Esophagus muscularis mucosa (tissue), 4 donors: ENCODE measurements around the gene ASMT. TPM values are rescaled to one million over a fixed set of nuclear protein-coding genes. Genes with fewer than 3 reads are reported as not detected.
A peak's percentile ranks its signal among the peaks of the same experiment; 100 is the strongest.
"Not testable (repeated sequence)": the region's sequence is repeated elsewhere in the genome, so short reads cannot be mapped to it uniquely, and the experiment has no call there.

ENCODE experiments used
- DNase-seq: peaks from one replicate; pipeline ENCODE4 v3.0.0-alpha.2; 2017; ENCODE audit errors: extremely low spot score
- H3K27ac ChIP-seq, 4 donors: fragments of 200-600 bp; sonication (generic); replicated peaks in 1 of 4; 1 replicate in 3 of 4; 2 replicates in 1 of 4; pipeline ENCODE4 v1.5.1; 2016 to 2019; ENCODE audit warnings: mild to moderate bottlenecking in 1 of 4
- H3K27me3 ChIP-seq, 4 donors: fragments of 200-600 bp; sonication (generic); one replicate each; pipeline versions ENCODE4 v1.5.1 to v1.6.0; 2016 to 2019
- H3K36me3 ChIP-seq, 4 donors: fragments of 200-600 bp; sonication (generic); one replicate each; pipeline ENCODE4 v1.5.1; 2016 to 2019
- H3K4me1 ChIP-seq, 4 donors: fragments of 200-600 bp; sonication (generic); one replicate each; pipeline ENCODE4 v1.5.1; 2016 to 2019
- H3K4me3 ChIP-seq, 4 donors: fragments of 200-600 bp; sonication (generic); 1 replicate in 2 of 4; 2 replicates in 2 of 4; pipeline ENCODE4 v1.5.1; 2016 to 2019; ENCODE audit warnings: mild to moderate bottlenecking in 4 of 4, moderate library complexity in 1 of 4
- H3K9me3 ChIP-seq, 4 donors: fragments of 200-600 bp; sonication (generic); 1 replicate in 3 of 4; 2 replicates in 1 of 4; pipeline ENCODE4 v1.5.1; 2016 to 2019
- CTCF ChIP-seq, 3 experiments: fragments of 200-600 bp in 2 of 3; fragments of 450-650 bp in 1 of 3; sonication (generic) in 2 of 3; IDR thresholded peaks; one replicate each; pipeline ENCODE4 v1.5.1; 2017 to 2019; ENCODE audit warnings: antibody characterized with exemption in 3 of 3, mild to moderate bottlenecking in 2 of 3, moderate library complexity in 1 of 3
- EP300 ChIP-seq: sonication (generic); formaldehyde crosslinking; IDR thresholded peaks from one replicate; pipeline ENCODE4 v1.6.1; 2017; ENCODE audit warnings: antibody characterized with exemption
- POLR2A ChIP-seq: fragments of 450-650 bp; IDR thresholded peaks from one replicate; pipeline ENCODE4 v1.6.1; 2017; ENCODE audit warnings: antibody characterized with exemption, moderate library complexity, mild to moderate bottlenecking, low read depth
- POLR2AphosphoS5 ChIP-seq, 2 donors: sonication (generic); formaldehyde crosslinking; IDR thresholded peaks; one replicate each; pipeline ENCODE4 v1.6.1; 2017; ENCODE audit warnings: antibody characterized with exemption in 2 of 2
- WGBS: methylation state at CpG from one replicate; pipeline ENCODE4 v1.1.5; 2018; 5-methylcytosine and 5-hydroxymethylcytosine counted together
- intact Hi-C: fragments of 100-400 bp; cut with DNase I; formaldehyde crosslinking; loops from one replicate; pipeline ENCODE4 v1.15.1; 2023
- total RNA-seq, 4 donors: library from RNA; depleted of rRNA; stranded (reverse); fragments of >200 nt; gene quantifications; one replicate each; pipeline versions ENCODE4 v1.1.0 to v1.2.1, GENCODE V29; 2016

ASMT gene
- total RNA-seq, 4 donors from 2014 or later, result 0.32 TPM; not detected in 3

DNA sequence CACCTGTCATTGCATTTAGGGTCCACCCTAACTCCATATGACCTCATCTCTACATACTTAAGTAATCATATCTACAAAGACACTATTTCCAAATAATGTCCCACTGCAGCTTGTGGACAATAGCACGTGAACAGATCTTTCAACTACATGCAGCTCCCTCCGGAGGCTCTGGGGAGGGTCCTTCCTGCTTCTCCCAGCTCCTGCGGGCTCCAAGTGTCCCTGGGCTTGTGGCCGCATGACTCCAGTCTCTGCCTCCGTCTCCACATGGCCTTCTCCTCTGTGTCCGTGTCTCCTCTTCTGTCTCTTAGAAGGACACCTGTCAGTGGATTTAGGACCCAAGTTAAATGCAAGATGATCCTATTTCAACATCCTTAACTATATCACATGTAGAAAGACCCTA, 52.7 kb downstream of the ASMT start:
- no peaks in the 10 kb centered on the region for H3K4me1 ChIP-seq
- H3K4me3 ChIP-seq, result no peak overlapping the region
- TF ChIP-seq POLR2AphosphoS5 (IDR thresholded peaks at IDR 0.05) (no peak), EP300 (no peak), POLR2A (no peak), CTCF (IDR thresholded peaks at IDR 0.05) (no peak)
- no peak overlapping the region for H3K27ac ChIP-seq
- no peak for DNase-seq
- H3K9me3 ChIP-seq, result peaks cover 0 to 8% (median 2%) of the 10 kb centered on the region in 4 donors
- H3K36me3 ChIP-seq, result no peaks in the 10 kb centered on the region
- 61% methylated on average over 6 of the region's 6 CpGs for WGBS
- intact Hi-C loops, result no loop called here
- H3K27me3 ChIP-seq, result peaks cover 0 to 10% (median 0%) of the 10 kb centered on the region in 4 donors

DNA sequence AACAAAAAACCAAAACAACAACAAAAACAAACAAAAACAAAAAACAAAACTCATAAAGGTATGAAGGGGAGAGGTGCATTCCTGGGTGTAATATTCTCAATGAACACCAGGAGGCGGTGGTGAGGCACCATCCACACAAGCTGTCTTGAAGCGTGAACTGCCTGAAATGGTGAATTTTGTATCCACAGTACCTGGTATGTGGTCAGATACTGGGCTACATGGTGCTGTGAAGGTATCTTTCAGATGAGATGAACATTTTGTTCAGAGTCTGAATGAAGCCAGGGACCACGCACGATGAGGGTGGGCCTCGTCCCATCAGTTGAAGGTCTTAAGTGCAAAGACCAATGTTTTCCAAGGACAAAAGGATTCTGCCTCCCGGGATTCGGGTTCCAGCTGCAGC, 58.5 kb downstream of the ASMT start:
- Histone ChIP-seq H3K4me1 (no peaks in the 10 kb centered on the region), H3K9me3 (no peaks in the 10 kb centered on the region), H3K36me3 (no peaks in the 10 kb centered on the region), H3K27ac (no peak overlapping the region), H3K4me3 (no peak overlapping the region), H3K27me3 (no peaks in the 10 kb centered on the region)
- DNase-seq, result no peak
- intact Hi-C loops, result no loop called here
- 86% methylated on average over 7 of the region's 7 CpGs for WGBS
- TF ChIP-seq POLR2A (no peak), POLR2AphosphoS5 (IDR thresholded peaks at IDR 0.05) (no peak), CTCF (IDR thresholded peaks at IDR 0.05) (peak in 1 of 3 experiments; percentile 47), EP300 (no peak)

GRCh38 chrX:1676866-1677265, 62.0 kb downstream of the ASMT start:
- no peak overlapping the region for H3K4me3 ChIP-seq
- TF ChIP-seq CTCF (IDR thresholded peaks at IDR 0.05) (no peak), POLR2AphosphoS5 (IDR thresholded peaks at IDR 0.05) (no peak), EP300 (no peak), POLR2A (no peak)
- no peaks in the 10 kb centered on the region for H3K4me1 ChIP-seq
- H3K36me3 ChIP-seq, result no peaks in the 10 kb centered on the region
- no peaks in the 10 kb centered on the region for H3K27me3 ChIP-seq
- intact Hi-C loops, result no loop called here
- no peaks in the 10 kb centered on the region for H3K9me3 ChIP-seq
- no peak overlapping the region for H3K27ac ChIP-seq
- 86% methylated on average over 8 of the region's 14 CpGs for WGBS
- no peak for DNase-seq

GRCh38 chrX:1679238-1679637, 64.4 kb downstream of the ASMT start:
- DNase-seq, result peak; percentile 60
- intact Hi-C loops, result no loop called here
- Histone ChIP-seq H3K36me3 (no peaks in the 10 kb centered on the region), H3K27me3 (peaks cover 0 to under 1% (median 0%) of the 10 kb centered on the region in 4 donors), H3K4me1 (no peaks in the 10 kb centered on the region), H3K9me3 (no peaks in the 10 kb centered on the region), H3K4me3 (no peak overlapping the region), H3K27ac (no peak overlapping the region)
- WGBS, result 61% methylated on average over 9 of the region's 9 CpGs
- TF ChIP-seq POLR2AphosphoS5 (IDR thresholded peaks at IDR 0.05) (no peak), EP300 (no peak), POLR2A (no peak), CTCF (IDR thresholded peaks at IDR 0.05) (no peak)

DNA sequence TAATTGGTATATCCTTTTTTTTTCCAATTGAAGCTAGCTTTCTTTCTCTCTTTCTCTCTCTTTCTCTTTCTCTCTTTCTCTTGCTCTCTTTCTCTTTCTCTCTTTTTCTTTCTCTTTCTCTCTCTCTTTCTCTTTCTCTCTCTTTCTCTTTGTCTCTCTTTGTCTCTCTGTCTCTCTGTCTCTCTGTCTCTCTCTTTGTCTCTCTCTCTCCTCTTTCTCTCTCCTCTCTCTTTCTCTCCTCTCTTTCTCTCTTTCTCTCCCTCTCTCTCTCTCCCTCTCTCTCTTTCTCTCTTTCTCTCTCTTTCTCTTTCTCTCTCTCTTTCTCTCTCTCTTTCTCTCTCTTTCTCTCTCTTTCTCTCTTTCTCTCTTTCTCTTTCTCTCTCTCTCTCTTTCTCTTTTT, 66.6 kb downstream of the ASMT start:
- H3K4me1 ChIP-seq, result no peaks in the 10 kb centered on the region
- no peak for DNase-seq
- no peaks in the 10 kb centered on the region for H3K9me3 ChIP-seq
- H3K4me3 ChIP-seq, result no peak overlapping the region
- no peaks in the 10 kb centered on the region for H3K36me3 ChIP-seq
- H3K27ac ChIP-seq, result no peak overlapping the region
- no peak for TF ChIP-seq POLR2AphosphoS5 (IDR thresholded peaks at IDR 0.05)
- intact Hi-C loops, result no loop called here
- peaks cover 0 to 2% (median 0%) of the 10 kb centered on the region in 4 donors for H3K27me3 ChIP-seq

DNA sequence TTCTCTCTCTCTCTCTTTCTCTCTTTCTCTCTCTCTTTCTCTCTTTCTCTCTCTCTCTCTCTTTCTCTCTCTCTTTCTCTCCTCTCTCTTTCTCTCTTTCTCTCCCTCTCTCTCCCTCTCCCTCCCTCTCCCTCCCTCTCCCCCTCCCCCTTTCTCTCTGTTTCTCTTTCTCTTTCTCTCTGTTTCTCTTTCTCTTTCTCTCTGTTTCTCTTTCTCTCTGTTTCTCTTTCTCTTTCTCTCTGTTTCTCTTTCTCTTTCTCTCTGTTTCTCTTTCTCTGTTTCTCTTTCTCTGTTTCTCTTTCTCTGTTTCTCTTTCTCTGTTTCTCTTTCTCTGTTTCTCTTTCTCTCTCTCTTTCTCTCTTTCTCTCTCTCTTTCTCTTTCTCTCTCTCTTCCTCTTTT, 67.0 kb downstream of the ASMT start:
- H3K9me3 ChIP-seq, intact Hi-C loops, H3K27me3 ChIP-seq, H3K27ac ChIP-seq, H3K36me3 ChIP-seq, DNase-seq, H3K4me3 ChIP-seq, H3K4me1 ChIP-seq: not testable (repeated sequence)

- WGBS, result 92% methylated on average over 4 of the region's 4 CpGs
- H3K36me3 ChIP-seq, intact Hi-C loops, H3K9me3 ChIP-seq, H3K27me3 ChIP-seq, H3K4me1 ChIP-seq, H3K27ac ChIP-seq, DNase-seq, H3K4me3 ChIP-seq: not testable (repeated sequence)
Observed at GRCh38 chrX:1682501-1682900, 67.6 kb downstream of the ASMT start.

DNA sequence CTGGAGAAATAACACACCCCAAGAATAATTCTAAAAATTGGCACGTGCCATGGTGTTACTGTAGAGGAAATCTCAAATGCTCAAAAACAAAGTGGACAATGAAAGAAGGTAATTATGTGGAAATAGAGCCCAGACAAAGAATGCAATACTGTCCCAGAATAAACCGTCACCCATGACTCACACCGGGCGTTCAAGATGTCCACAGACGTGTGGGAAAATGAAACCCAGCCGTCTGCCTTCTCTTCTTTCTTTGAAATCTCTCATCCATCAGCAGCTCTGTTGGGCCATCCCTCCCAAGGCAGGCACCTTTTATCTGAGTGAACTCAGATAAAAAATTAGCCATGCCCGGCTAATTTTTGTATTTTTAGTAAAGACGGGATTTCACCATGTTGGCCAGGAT, 70.0 kb downstream of the ASMT start:
- H3K9me3 ChIP-seq, DNase-seq, H3K4me1 ChIP-seq, H3K36me3 ChIP-seq, intact Hi-C loops, H3K27ac ChIP-seq, H3K4me3 ChIP-seq, H3K27me3 ChIP-seq: not testable (repeated sequence)
- WGBS, result 47% methylated on average over 8 of the region's 8 CpGs

DNA sequence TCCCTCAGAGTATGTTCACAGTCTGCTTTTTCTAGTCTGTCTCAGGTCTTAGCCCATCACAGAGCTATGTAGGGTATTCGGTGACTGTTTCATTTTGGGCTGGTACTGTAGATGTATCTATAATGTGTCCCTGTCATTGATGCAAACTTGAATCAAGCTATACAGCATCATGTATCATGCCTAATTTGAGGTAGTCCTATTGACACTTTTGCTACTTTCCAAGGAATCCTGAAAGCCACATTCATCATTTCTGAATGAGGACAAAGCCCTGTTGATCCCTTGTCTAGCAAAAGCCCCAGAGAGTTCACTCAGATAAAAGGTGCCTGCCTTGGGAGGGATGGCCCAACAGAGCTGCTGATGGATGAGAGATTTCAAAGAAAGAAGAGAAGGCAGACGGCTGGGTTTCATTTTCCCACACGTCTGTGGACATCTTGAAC, 70.6 kb downstream of the ASMT start:
- DNase-seq, result peak; percentile 24
- H3K27ac ChIP-seq, H3K4me3 ChIP-seq, intact Hi-C loops, H3K9me3 ChIP-seq, H3K36me3 ChIP-seq, H3K4me1 ChIP-seq, H3K27me3 ChIP-seq: not testable (repeated sequence)
- WGBS, result 77% methylated on average over 1 of the region's 3 CpGs
